Renal pelvis (tissue), 4 donors: ENCODE measurements around the gene C2orf49. TPM values are rescaled to one million over a fixed set of nuclear protein-coding genes. Genes with fewer than 3 reads are reported as not detected.

Source experiments
- DNase-seq: peaks from one replicate; pipeline ENCODE4 v3.0.0-alpha.2; 2013
- polyA plus RNA-seq, 3 donors: library from polyadenylated mRNA; unstranded; fragments of 120-200 nt; gene quantifications; one replicate each; pipeline ENCODE4 v1.2.1, GENCODE V29; 2013; ENCODE audit not compliant: insufficient read length in 3 of 3

Gene C2orf49
- polyA plus RNA-seq, 3 donors = 19.1 to 26.5 (median 24.0) TPM

GRCh38 chr2:105379741-105380186 is 42.4 kb downstream of the C2orf49 start:
- DNase-seq = no peak

- no peak for DNase-seq
These were observed 43.2 kb downstream of the C2orf49 start for GRCh38 chr2:105380432-105381100.

GRCh38 chr2:105381101-105381668 is 43.8 kb downstream of the C2orf49 start:
- no peak for DNase-seq

GRCh38 chr2:105382177-105382576 is 44.8 kb downstream of the C2orf49 start:
- no peak for DNase-seq

GRCh38 chr2:105383432-105384166 is 46.3 kb downstream of the C2orf49 start:
- DNase-seq = peak; percentile 73

- DNase-seq = no peak
These were observed 46.9 kb downstream of the C2orf49 start for GRCh38 chr2:105384216-105384615.

GRCh38 chr2:105384861-105385260 is 47.5 kb downstream of the C2orf49 start:
- no peak for DNase-seq

- no peak for DNase-seq
These were observed 48.6 kb downstream of the C2orf49 start for GRCh38 chr2:105385731-105386540.

GRCh38 chr2:105387225-105387624 is 49.9 kb downstream of the C2orf49 start:
- DNase-seq = no peak

GRCh38 chr2:105388971-105389381 is 51.6 kb downstream of the C2orf49 start:
- no peak for DNase-seq

- DNase-seq = no peak
These were observed 53.1 kb downstream of the C2orf49 start for GRCh38 chr2:105390454-105390853.

- no peak for DNase-seq
These were observed 53.8 kb downstream of the C2orf49 start for GRCh38 chr2:105391058-105391627.

GRCh38 chr2:105391763-105392662 is 54.7 kb downstream of the C2orf49 start:
- DNase-seq = no peak

- DNase-seq = no peak
These were observed 56.2 kb downstream of the C2orf49 start for GRCh38 chr2:105393373-105394055.

GRCh38 chr2:105394951-105395611 is 57.7 kb downstream of the C2orf49 start:
- no peak for DNase-seq

- DNase-seq = no peak
These were observed 58.4 kb downstream of the C2orf49 start for GRCh38 chr2:105395691-105396090.

GRCh38 chr2:105396254-105397024 is 59.1 kb downstream of the C2orf49 start:
- DNase-seq = no peak

- no peak for DNase-seq
These were observed 59.8 kb downstream of the C2orf49 start for GRCh38 chr2:105397025-105397722.
